ENCODE measurements around the gene ANKLE2. TPM values are rescaled to one million over a fixed set of nuclear protein-coding genes. Genes with fewer than 3 reads are reported as not detected.

Gene ANKLE2
- total and polyA plus RNA-seq, 2 of the 13 experiments (the other 11 are each of a cell fraction or from before 2014, with no cell fraction given): 35.3 to 37.1 TPM

GRCh38 chr12:132689227-132689626 lies 72.4 kb downstream of the ANKLE2 start (continued):
- TF ChIP-seq NR1H2 (CRISPR knock-in tag; IDR thresholded peaks at IDR 0.05; ENCODE audit: borderline replicate concordance, low read depth) (no peak), RFXAP (CRISPR knock-in tag; IDR thresholded peaks at IDR 0.05; ENCODE audit: borderline replicate concordance) (no peak), ZNF609 (CRISPR knock-in tag; IDR thresholded peaks at IDR 0.05; ENCODE audit: borderline replicate concordance) (no peak), SALL1 (CRISPR knock-in tag; IDR thresholded peaks at IDR 0.05) (peak; percentile 46), JDP2 (CRISPR knock-in tag; IDR thresholded peaks at IDR 0.05; ENCODE audit: borderline replicate concordance) (no peak), SIX4 (CRISPR knock-in tag; IDR thresholded peaks at IDR 0.05) (no peak), ZNF678 (CRISPR knock-in tag; IDR thresholded peaks at IDR 0.05) (no peak), TCF7 (IDR thresholded peaks at IDR 0.05; ENCODE audit: low read depth) (no peak), ZFX (CRISPR knock-in tag; IDR thresholded peaks at IDR 0.05; ENCODE audit: low read depth) (peak; percentile 35), NFKB2 (CRISPR knock-in tag; IDR thresholded peaks at IDR 0.05; ENCODE audit: borderline replicate concordance) (no peak), GFI1 (CRISPR knock-in tag; IDR thresholded peaks at IDR 0.05; ENCODE audit: borderline replicate concordance) (no peak), ARID4A (CRISPR knock-in tag; IDR thresholded peaks at IDR 0.05; ENCODE audit: borderline replicate concordance) (peak; percentile 64; the same call in 1 of the 2 replicates), TBX2 (CRISPR knock-in tag; IDR thresholded peaks at IDR 0.05; ENCODE audit: borderline replicate concordance) (0 out of 2 replicates have a peak, but pooled peaks have one; percentile 28), HNF4A (CRISPR knock-in tag; IDR thresholded peaks at IDR 0.05) (peak; percentile 66), MAFG (CRISPR knock-in tag; IDR thresholded peaks at IDR 0.05) (no peak), ZNF703 (CRISPR knock-in tag; IDR thresholded peaks at IDR 0.05; ENCODE audit: borderline replicate concordance) (no peak), TAF1 (CRISPR knock-in tag; IDR thresholded peaks at IDR 0.05) (no peak), PHF8 (CRISPR knock-in tag; IDR thresholded peaks at IDR 0.05) (0 out of 2 replicates have a peak, but pooled peaks have one; percentile 24), SNAPC5 (CRISPR knock-in tag; IDR thresholded peaks at IDR 0.05; ENCODE audit: borderline replicate concordance) (no peak), PPARG (CRISPR knock-in tag; conservative IDR thresholded peaks at IDR 0.05) (0 out of 2 replicates have a peak, but pooled peaks have one; percentile 26), SAP130 (CRISPR knock-in tag; IDR thresholded peaks at IDR 0.05; ENCODE audit: low read depth) (peak; percentile 60), ELF4 (CRISPR knock-in tag; IDR thresholded peaks at IDR 0.05; ENCODE audit: borderline replicate concordance) (no peak)
